Thyroid gland (tissue), 4 donors: Measurements from ENCODE around the gene ANO9.

Experiments used
- POLR2A ChIP-seq, 2 donors: fragments of 450-650 bp; IDR thresholded peaks; one replicate each; pipeline ENCODE4 v1.6.1; 2017; ENCODE audit warnings: antibody characterized with exemption in 2 of 2, mild to moderate bottlenecking in 2 of 2, moderate library complexity in 1 of 2
- TF ChIP-seq, protein P1 (sequence below), 6 experiments: fragments of 200-600 bp in 3 of 6; fragments of 450-650 bp in 3 of 6; sonication (generic) in 3 of 6; IDR thresholded peaks; one replicate each; pipeline ENCODE4 v1.5.1; 2016 to 2019; ENCODE audit warnings: antibody characterized with exemption in 6 of 6, mild to moderate bottlenecking in 2 of 6, inconsistent platforms in 1 of 6, moderate library complexity in 1 of 6

DNA sequence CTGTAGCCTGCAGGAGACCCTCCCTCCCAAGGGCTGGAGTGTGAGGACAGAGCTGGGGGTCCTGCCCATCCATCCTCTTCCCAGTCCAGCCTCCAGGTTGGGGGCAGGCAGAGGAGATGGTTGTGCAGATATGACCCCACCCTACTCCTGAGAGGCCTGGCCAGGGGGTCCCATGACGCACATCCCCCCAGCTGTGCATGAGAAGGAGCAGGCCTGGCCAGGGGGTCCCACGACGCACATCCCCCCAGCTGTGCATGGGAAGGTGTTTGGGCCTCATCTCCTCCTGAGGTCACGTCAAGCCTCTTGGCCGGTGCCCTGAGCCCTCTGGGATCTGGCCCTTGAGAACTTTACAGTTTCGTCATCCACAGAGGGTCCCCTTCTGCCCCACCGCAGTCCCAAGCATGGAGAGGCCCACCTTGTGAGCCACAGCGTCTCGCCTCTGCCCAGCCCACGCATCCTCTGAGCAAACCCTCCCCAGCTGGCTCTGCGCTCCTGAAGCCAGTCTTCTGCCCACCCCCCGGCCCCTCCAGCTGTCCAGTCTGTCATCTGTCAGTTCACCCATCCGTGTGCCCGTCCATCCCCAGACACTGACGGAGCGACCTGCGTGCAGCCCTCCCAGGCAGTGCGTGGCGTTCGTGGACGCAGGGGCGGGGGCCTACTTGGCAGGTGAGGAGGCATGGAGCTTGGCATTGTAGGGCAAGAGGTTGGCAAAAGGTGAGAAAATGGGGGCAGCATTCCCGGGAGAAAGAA is 2.3 kb downstream of the ANO9 start:
- TF ChIP-seq, protein P1, sequence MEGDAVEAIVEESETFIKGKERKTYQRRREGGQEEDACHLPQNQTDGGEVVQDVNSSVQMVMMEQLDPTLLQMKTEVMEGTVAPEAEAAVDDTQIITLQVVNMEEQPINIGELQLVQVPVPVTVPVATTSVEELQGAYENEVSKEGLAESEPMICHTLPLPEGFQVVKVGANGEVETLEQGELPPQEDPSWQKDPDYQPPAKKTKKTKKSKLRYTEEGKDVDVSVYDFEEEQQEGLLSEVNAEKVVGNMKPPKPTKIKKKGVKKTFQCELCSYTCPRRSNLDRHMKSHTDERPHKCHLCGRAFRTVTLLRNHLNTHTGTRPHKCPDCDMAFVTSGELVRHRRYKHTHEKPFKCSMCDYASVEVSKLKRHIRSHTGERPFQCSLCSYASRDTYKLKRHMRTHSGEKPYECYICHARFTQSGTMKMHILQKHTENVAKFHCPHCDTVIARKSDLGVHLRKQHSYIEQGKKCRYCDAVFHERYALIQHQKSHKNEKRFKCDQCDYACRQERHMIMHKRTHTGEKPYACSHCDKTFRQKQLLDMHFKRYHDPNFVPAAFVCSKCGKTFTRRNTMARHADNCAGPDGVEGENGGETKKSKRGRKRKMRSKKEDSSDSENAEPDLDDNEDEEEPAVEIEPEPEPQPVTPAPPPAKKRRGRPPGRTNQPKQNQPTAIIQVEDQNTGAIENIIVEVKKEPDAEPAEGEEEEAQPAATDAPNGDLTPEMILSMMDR (IDR thresholded peaks at IDR 0.05) = no peak
- TF ChIP-seq POLR2A (IDR thresholded peaks at IDR 0.05) = no peak
